ENCODE data around the gene KCTD13. TPM values are rescaled to one million over a fixed set of nuclear protein-coding genes. Genes with fewer than 3 reads are reported as not detected.
A peak's percentile ranks its signal among the peaks of the same experiment; 100 is the strongest.
"Not testable (repeated sequence)": the region's sequence is repeated elsewhere in the genome, so short reads cannot be mapped to it uniquely, and the experiment has no call there.

The KCTD13 gene
- total RNA-seq, 4 donors from 2014 or later: 7.1 to 44.5 (median 20.0) TPM

- DNase-seq (ENCODE audit: low spot score): no peak
- TF ChIP-seq CTCF (IDR thresholded peaks at IDR 0.05): no peak
- ATAC-seq (ENCODE audit: low FRiP score): peak; percentile 29
Measured at GRCh38 chr16:29877266-29877961, 48.6 kb downstream of the KCTD13 start.

DNA sequence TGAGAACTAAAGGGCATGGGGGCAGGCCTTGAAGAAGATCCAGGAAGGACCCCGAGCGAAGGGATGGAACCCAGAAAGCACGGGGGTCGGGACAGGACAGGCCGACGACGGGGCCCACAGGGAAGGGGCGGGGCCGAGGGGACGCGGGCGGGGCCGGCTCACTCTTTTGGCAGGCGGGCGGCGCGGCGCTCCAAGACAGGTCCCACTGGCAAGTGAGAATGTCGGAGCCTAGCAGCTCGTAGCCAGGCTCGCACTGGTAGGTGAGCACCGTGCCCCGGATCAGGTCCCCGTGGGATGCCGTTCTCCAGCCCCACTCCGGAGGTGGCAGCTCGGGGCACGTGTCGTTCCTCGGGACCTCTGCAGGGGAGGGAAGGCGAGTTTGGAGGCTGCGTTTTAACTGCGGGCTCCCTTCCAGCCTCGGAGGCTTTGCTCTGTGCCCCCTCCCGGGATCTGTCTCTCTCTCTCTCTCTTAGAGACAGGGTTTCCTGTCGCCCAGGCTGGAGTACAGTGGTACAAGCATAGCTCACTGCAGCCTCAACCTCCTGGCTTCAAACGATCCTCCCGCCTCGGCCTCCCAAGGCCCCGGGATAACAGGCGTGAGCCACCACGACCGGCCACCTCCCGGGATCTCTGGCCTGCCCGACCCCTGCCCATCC, 49.3 kb downstream of the KCTD13 start:
- no peak for ATAC-seq (ENCODE audit: low FRiP score)
- no peak for TF ChIP-seq CTCF (IDR thresholded peaks at IDR 0.05)
- no peak for DNase-seq (ENCODE audit: low spot score)

DNA sequence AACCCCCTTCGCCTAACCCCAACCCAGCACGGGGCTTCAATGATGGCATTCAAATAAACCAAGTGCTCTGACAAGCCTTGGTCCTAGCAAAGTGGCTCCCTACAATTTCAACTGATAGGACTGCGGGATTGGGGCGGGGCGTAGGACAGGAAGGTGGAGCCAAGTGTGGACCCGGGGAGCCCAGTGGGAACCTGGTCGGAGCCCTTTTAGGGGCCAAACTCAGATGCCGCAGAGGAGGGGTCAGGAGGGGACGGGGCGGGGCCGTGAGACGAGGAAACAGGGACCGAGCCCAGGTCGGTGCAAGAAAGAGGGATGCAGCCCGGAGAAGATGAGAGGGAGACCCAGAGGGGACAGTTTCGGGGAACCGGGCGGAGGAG, 49.8 kb downstream of the KCTD13 start:
- ATAC-seq (ENCODE audit: low FRiP score): no peak
- DNase-seq (ENCODE audit: low spot score): no peak
- no peak for TF ChIP-seq CTCF (IDR thresholded peaks at IDR 0.05)

DNA sequence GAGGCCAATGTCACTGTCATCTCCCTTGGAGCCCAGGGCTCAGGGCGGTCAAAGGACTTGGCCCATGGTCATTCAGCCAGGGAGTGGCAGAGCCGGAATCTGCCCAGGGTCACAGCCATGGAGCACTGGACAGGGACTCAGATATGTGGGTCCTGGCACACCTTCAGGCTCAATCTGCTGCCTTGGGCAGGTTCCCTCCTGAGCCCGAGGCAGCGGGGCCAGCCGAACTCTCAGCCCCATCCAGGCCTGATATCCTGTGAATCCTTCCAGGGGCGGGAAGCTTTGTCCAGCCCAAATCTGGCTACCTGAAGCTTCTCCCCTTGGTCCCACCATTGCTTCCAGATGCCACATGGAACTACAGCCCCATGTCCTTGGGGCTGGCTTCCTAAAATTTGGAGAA, 50.8 kb downstream of the KCTD13 start:
- no peak for TF ChIP-seq CTCF (IDR thresholded peaks at IDR 0.05)
- DNase-seq (ENCODE audit: low spot score) (no peak), ATAC-seq (ENCODE audit: low FRiP score) (no peak)

DNA sequence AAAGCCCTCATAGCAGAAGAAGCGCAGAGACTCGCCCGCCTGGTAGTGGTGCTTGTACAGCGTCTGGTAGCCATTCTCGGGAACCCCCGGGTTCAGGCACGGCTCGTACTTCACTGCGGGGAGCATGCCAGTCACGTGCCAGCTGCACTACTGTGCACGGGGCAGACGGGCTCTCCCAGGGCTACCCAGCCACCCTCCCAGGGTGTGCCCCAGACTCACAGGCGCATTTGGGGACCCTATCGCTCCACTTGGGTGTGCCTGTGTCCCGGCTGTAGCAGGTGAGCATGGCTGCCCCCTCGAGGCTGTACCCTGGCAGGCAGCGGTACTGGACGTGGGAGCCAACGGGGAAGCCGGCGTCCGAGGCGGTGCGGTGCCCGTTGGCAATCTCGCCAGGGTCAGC, 52.7 kb downstream of the KCTD13 start:
- no peak for TF ChIP-seq CTCF (IDR thresholded peaks at IDR 0.05)
- ATAC-seq (ENCODE audit: low FRiP score): no peak
- no peak for DNase-seq (ENCODE audit: low spot score)

DNA sequence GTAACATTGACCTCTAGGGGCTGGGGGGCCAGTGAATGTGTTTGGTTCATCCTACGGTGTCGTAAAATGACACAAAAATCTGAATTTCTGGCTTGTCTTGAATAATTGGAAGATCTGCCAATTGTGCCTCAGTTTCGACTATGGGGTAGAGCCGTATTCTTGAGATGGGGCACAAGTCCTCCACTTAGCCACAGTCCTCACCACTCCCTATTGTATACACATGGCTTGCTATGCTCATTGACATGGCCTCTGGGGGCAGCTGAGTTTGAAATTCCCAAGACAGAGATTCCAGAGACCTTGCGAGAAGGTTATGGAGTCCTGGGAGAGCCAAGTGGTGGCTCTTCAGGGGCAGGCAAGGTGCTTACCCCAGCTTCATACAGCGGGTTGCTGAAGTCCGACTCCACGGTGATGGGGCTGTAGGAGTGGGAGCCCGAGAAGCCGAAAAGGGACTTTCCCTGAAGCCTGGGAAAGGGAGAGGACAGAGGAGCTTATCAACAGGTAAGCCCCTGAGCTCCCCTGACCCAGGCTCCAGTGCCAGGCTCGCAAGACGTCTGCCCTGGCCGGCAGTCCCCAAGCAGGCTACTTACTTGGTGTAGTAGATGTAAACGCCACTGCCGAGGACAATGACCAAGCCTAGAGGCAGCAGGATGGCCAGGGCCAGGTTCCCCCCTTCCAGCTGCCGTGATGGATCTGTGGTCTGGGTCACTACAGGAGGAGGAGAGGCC, 54.0 kb downstream of the KCTD13 start:
- no peak for DNase-seq (ENCODE audit: low spot score)
- no peak for TF ChIP-seq CTCF (IDR thresholded peaks at IDR 0.05)
- ATAC-seq (ENCODE audit: low FRiP score): no peak

GRCh38 chr16:29869067-29869466, 57.0 kb downstream of the KCTD13 start:
- not testable (repeated sequence) for ATAC-seq (ENCODE audit: low FRiP score); DNase-seq (ENCODE audit: low spot score)
